ENCODE measurements around the gene CEP112. TPM values are rescaled to one million over a fixed set of nuclear protein-coding genes. Genes with fewer than 3 reads are reported as not detected.
A peak's percentile ranks its signal among the peaks of the same experiment; 100 is the strongest.

The CEP112 gene
- total and polyA plus RNA-seq, 2 of the 13 experiments (the other 11 are each of a cell fraction or from before 2014, with no cell fraction given) = 1.2 to 3.4 TPM

DNA sequence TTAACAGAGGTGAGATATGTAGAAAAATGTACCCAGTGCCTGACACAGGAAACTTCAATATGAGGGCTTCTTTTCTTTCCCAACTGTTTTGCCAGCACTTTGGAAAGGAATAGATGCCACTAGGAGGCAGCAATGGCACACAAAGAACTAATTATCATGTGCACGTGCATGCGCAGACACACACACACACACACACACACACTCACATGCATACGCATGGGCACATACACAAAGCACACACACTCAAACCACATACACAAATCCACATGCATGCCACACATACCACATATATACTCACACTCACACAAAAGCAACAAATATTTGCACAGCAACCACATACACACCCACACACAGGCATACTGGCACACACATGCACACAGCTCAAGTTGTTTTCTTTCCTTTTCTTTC lies 8.8 kb upstream of the CEP112 start (continued):
- TF ChIP-seq, protein P1, sequence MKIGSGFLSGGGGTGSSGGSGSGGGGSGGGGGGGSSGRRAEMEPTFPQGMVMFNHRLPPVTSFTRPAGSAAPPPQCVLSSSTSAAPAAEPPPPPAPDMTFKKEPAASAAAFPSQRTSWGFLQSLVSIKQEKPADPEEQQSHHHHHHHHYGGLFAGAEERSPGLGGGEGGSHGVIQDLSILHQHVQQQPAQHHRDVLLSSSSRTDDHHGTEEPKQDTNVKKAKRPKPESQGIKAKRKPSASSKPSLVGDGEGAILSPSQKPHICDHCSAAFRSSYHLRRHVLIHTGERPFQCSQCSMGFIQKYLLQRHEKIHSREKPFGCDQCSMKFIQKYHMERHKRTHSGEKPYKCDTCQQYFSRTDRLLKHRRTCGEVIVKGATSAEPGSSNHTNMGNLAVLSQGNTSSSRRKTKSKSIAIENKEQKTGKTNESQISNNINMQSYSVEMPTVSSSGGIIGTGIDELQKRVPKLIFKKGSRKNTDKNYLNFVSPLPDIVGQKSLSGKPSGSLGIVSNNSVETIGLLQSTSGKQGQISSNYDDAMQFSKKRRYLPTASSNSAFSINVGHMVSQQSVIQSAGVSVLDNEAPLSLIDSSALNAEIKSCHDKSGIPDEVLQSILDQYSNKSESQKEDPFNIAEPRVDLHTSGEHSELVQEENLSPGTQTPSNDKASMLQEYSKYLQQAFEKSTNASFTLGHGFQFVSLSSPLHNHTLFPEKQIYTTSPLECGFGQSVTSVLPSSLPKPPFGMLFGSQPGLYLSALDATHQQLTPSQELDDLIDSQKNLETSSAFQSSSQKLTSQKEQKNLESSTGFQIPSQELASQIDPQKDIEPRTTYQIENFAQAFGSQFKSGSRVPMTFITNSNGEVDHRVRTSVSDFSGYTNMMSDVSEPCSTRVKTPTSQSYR (CRISPR knock-in tag; IDR thresholded peaks at IDR 0.05; ENCODE audit: borderline replicate concordance) = no peak
- TF ChIP-seq, protein P2, sequence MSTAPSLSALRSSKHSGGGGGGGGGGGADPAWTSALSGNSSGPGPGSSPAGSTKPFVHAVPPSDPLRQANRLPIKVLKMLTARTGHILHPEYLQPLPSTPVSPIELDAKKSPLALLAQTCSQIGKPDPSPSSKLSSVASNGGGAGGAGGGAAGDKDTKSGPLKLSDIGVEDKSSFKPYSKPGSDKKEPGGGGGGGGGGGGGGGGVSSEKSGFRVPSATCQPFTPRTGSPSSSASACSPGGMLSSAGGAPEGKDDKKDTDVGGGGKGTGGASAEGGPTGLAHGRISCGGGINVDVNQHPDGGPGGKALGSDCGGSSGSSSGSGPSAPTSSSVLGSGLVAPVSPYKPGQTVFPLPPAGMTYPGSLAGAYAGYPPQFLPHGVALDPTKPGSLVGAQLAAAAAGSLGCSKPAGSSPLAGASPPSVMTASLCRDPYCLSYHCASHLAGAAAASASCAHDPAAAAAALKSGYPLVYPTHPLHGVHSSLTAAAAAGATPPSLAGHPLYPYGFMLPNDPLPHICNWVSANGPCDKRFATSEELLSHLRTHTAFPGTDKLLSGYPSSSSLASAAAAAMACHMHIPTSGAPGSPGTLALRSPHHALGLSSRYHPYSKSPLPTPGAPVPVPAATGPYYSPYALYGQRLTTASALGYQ (CRISPR knock-in tag; IDR thresholded peaks at IDR 0.05) = no peak
- TF ChIP-seq ZUFSP (CRISPR knock-in tag; IDR thresholded peaks at IDR 0.05; ENCODE audit: borderline replicate concordance) (no peak), YEATS2 (CRISPR knock-in tag; IDR thresholded peaks at IDR 0.05; ENCODE audit: borderline replicate concordance) (no peak), ZSCAN30 (CRISPR knock-in tag; IDR thresholded peaks at IDR 0.05) (0 out of 2 replicates have a peak, but pooled peaks have one; percentile 41), TARDBP (CRISPR knock-in tag; IDR thresholded peaks at IDR 0.05) (no peak; the same call in 1 of the 2 replicates), ZNF792 (CRISPR knock-in tag; IDR thresholded peaks at IDR 0.05) (peak; percentile 80), RFX5 (IDR thresholded peaks at IDR 0.05; ENCODE audit: low read depth, low read length) (no peak), ZIK1 (CRISPR knock-in tag; IDR thresholded peaks at IDR 0.05; ENCODE audit: borderline replicate concordance, low read depth) (no peak), MBD4 (IDR thresholded peaks at IDR 0.05; ENCODE audit: borderline replicate concordance, low read length) (no peak)
- TF ChIP-seq, protein P3, sequence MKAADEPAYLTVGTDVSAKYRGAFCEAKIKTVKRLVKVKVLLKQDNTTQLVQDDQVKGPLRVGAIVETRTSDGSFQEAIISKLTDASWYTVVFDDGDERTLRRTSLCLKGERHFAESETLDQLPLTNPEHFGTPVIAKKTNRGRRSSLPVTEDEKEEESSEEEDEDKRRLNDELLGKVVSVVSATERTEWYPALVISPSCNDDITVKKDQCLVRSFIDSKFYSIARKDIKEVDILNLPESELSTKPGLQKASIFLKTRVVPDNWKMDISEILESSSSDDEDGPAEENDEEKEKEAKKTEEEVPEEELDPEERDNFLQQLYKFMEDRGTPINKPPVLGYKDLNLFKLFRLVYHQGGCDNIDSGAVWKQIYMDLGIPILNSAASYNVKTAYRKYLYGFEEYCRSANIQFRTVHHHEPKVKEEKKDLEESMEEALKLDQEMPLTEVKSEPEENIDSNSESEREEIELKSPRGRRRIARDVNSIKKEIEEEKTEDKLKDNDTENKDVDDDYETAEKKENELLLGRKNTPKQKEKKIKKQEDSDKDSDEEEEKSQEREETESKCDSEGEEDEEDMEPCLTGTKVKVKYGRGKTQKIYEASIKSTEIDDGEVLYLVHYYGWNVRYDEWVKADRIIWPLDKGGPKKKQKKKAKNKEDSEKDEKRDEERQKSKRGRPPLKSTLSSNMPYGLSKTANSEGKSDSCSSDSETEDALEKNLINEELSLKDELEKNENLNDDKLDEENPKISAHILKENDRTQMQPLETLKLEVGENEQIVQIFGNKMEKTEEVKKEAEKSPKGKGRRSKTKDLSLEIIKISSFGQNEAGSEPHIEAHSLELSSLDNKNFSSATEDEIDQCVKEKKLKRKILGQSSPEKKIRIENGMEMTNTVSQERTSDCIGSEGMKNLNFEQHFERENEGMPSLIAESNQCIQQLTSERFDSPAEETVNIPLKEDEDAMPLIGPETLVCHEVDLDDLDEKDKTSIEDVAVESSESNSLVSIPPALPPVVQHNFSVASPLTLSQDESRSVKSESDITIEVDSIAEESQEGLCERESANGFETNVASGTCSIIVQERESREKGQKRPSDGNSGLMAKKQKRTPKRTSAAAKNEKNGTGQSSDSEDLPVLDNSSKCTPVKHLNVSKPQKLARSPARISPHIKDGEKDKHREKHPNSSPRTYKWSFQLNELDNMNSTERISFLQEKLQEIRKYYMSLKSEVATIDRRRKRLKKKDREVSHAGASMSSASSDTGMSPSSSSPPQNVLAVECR (CRISPR knock-in tag; IDR thresholded peaks at IDR 0.05; ENCODE audit: borderline replicate concordance) = no peak; the same call in 1 of the 2 replicates
- TF ChIP-seq, protein P4, sequence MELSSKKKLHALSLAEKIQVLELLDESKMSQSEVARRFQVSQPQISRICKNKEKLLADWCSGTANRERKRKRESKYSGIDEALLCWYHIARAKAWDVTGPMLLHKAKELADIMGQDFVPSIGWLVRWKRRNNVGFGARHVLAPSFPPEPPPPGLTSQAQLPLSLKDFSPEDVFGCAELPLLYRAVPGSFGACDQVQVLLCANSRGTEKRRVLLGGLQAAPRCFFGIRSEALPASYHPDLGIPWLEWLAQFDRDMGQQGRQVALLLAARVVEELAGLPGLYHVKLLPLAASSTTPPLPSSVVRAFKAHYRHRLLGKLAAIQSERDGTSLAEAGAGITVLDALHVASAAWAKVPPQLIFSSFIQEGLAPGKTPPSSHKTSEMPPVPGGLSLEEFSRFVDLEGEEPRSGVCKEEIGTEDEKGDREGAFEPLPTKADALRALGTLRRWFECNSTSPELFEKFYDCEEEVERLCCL (CRISPR knock-in tag; IDR thresholded peaks at IDR 0.05; ENCODE audit: borderline replicate concordance) = no peak
- TF ChIP-seq, protein P5, sequence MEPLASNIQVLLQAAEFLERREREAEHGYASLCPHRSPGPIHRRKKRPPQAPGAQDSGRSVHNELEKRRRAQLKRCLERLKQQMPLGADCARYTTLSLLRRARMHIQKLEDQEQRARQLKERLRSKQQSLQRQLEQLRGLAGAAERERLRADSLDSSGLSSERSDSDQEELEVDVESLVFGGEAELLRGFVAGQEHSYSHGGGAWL (CRISPR knock-in tag; IDR thresholded peaks at IDR 0.05) = no peak

Data from HepG2 (cell line).